Lower lobe of right lung (tissue), 2 donors: ENCODE results near the gene CACNA1E. TPM values are rescaled to one million over a fixed set of nuclear protein-coding genes. Genes with fewer than 3 reads are reported as not detected.
"Not testable (repeated sequence)": the region's sequence is repeated elsewhere in the genome, so short reads cannot be mapped to it uniquely, and the experiment has no call there.

Experiments
- ATAC-seq, 2 donors: fragments of 200-7000 bp; cut with Tn5 transposase; one replicate each; pipeline ENCODE4 v1.9.1; 2020 to 2022; ENCODE audit warnings: mild to moderate bottlenecking in 2 of 2, moderate library complexity in 2 of 2
- DNase-seq: peaks from one replicate; pipeline ENCODE4 v3.0.0-alpha.2; 2020
- H3K27ac ChIP-seq: fragments of 200-600 bp; one replicate; pipeline ENCODE4 v1.8.0; 2022
- H3K27me3 ChIP-seq: fragments of 200-600 bp; one replicate; pipeline ENCODE4 v1.8.0; 2022; ENCODE audit warnings: low read depth
- H3K36me3 ChIP-seq: fragments of 200-600 bp; one replicate; pipeline ENCODE4 v1.8.0; 2022; ENCODE audit warnings: mild to moderate bottlenecking
- H3K4me1 ChIP-seq: fragments of 200-600 bp; one replicate; pipeline ENCODE4 v1.8.0; 2022
- H3K4me3 ChIP-seq: fragments of 200-600 bp; one replicate; pipeline ENCODE4 v1.8.0; 2022; ENCODE audit warnings: mild to moderate bottlenecking
- H3K9me3 ChIP-seq: fragments of 200-600 bp; one replicate; pipeline ENCODE4 v1.8.0; 2022
- CTCF ChIP-seq: fragments of 200-600 bp; IDR thresholded peaks from one replicate; pipeline ENCODE4 v1.8.0; 2022; ENCODE audit warnings: antibody characterized with exemption, mild to moderate bottlenecking
- intact Hi-C: fragments of 100-400 bp; cut with DNase I; formaldehyde crosslinking; loops from one replicate; pipeline ENCODE4 v1.11.0; 2022
- total RNA-seq: library from RNA; stranded (reverse); fragmentation: NEBNext Ultra II Directional; extraction: Animal tissue kit (Norgen Biotek cat#: 25700); gene quantifications from one replicate; pipeline ENCODE4 v1.2.1, GENCODE V29; 2021
- donor health status: DM: no; HTN: yes; CAD: no; lungs with severe emphysema.

Gene CACNA1E
- total RNA-seq, 1 donor from 2014 or later: 0.27 TPM

- H3K4me1 ChIP-seq: no peaks in the 10 kb centered on the region
- intact Hi-C loops: no loop called here
- DNase-seq (no peak), ATAC-seq (no peak)
- H3K9me3 ChIP-seq: no peaks in the 10 kb centered on the region
- H3K27ac ChIP-seq: no peak overlapping the region
- H3K4me3 ChIP-seq: no peak overlapping the region
- no peaks in the 10 kb centered on the region for H3K27me3 ChIP-seq
- no peak for TF ChIP-seq CTCF
- no peaks in the 10 kb centered on the region for H3K36me3 ChIP-seq
Observed at GRCh38 chr1:181821701-181822100, 338.4 kb downstream of the CACNA1E start.

GRCh38 chr1:181832173-181832880, 349.0 kb downstream of the CACNA1E start:
- H3K27me3 ChIP-seq, H3K4me3 ChIP-seq, ATAC-seq, DNase-seq, H3K36me3 ChIP-seq, intact Hi-C loops, H3K4me1 ChIP-seq, H3K27ac ChIP-seq, H3K9me3 ChIP-seq: not testable (repeated sequence)

GRCh38 chr1:181846001-181846645, 362.8 kb downstream of the CACNA1E start:
- Histone ChIP-seq H3K4me3 (no peak overlapping the region), H3K27ac (no peak overlapping the region), H3K9me3 (no peaks in the 10 kb centered on the region), H3K4me1 (no peaks in the 10 kb centered on the region), H3K36me3 (no peaks in the 10 kb centered on the region), H3K27me3 (no peaks in the 10 kb centered on the region)
- intact Hi-C loops: no loop called here
- TF ChIP-seq CTCF: no peak
- DNase-seq: no peak
- ATAC-seq: no peak

- no peaks in the 10 kb centered on the region for H3K36me3 ChIP-seq
- no peak for ATAC-seq
- intact Hi-C loops: no loop called here
- H3K27me3 ChIP-seq: no peaks in the 10 kb centered on the region
- H3K4me1 ChIP-seq: no peaks in the 10 kb centered on the region
- H3K9me3 ChIP-seq: no peaks in the 10 kb centered on the region
- H3K4me3 ChIP-seq: no peak overlapping the region
- no peak for TF ChIP-seq CTCF
- no peak overlapping the region for H3K27ac ChIP-seq
- no peak for DNase-seq
Observed at GRCh38 chr1:181846681-181847080, 363.4 kb downstream of the CACNA1E start.

- no peak for ATAC-seq
- H3K27ac ChIP-seq: no peak overlapping the region
- H3K36me3 ChIP-seq: no peaks in the 10 kb centered on the region
- no peak for TF ChIP-seq CTCF
- H3K4me1 ChIP-seq: no peaks in the 10 kb centered on the region
- H3K9me3 ChIP-seq: peaks cover 8% of the 10 kb centered on the region
- no peak overlapping the region for H3K4me3 ChIP-seq
- no peaks in the 10 kb centered on the region for H3K27me3 ChIP-seq
- no peak for DNase-seq
- intact Hi-C loops: no loop called here
Observed at GRCh38 chr1:181849071-181849470, 365.8 kb downstream of the CACNA1E start.

GRCh38 chr1:181854212-181854611, 370.9 kb downstream of the CACNA1E start:
- ATAC-seq, intact Hi-C loops: not testable (repeated sequence)

More at GRCh38 chr1:181854212-181854611, 370.9 kb downstream of the CACNA1E start:
- not testable (repeated sequence) for H3K4me3 ChIP-seq, H3K27me3 ChIP-seq, H3K4me1 ChIP-seq, H3K36me3 ChIP-seq, H3K27ac ChIP-seq, DNase-seq
- peaks cover 11% of the 10 kb centered on the region for H3K9me3 ChIP-seq
